ENCODE data around the gene RBM39.
"Not testable (repeated sequence)": the region's sequence is repeated elsewhere in the genome, so short reads cannot be mapped to it uniquely, and the experiment has no call there.

Gene RBM39

DNA sequence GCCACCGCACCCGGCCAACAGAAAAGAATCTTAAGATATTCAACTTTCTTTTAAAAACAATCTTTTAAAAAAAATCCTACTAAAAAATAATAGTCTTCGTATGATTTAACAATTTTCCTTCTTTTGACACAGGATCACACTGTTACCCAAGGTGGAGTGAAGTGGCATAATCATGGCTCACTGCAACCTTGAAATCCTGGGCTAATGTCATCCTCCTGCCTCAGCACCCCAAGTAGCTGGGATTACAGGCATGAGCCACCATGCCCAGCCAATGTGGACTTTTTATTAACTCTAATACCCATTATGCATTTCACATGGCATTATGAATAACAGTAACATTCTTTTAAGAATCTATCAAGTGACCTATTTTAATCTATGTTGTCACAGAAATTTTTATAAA, 20.8 kb downstream of the RBM39 start:
- POLR2A ChIA-PET (ENCODE audit: low non-redundant PET) = no interaction called here
- TF ChIP-seq, protein P1, sequence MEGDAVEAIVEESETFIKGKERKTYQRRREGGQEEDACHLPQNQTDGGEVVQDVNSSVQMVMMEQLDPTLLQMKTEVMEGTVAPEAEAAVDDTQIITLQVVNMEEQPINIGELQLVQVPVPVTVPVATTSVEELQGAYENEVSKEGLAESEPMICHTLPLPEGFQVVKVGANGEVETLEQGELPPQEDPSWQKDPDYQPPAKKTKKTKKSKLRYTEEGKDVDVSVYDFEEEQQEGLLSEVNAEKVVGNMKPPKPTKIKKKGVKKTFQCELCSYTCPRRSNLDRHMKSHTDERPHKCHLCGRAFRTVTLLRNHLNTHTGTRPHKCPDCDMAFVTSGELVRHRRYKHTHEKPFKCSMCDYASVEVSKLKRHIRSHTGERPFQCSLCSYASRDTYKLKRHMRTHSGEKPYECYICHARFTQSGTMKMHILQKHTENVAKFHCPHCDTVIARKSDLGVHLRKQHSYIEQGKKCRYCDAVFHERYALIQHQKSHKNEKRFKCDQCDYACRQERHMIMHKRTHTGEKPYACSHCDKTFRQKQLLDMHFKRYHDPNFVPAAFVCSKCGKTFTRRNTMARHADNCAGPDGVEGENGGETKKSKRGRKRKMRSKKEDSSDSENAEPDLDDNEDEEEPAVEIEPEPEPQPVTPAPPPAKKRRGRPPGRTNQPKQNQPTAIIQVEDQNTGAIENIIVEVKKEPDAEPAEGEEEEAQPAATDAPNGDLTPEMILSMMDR (conservative IDR thresholded peaks at IDR 0.05; ENCODE audit: low read depth) = no peak
- no peak overlapping the region for H3K27ac ChIP-seq
- DNase-seq (ENCODE audit: low spot score) = no peak
- CTCF ChIA-PET = interaction anchor here (1.6 kb wide), 1 partner anchor 18 kb away, joined by 7 read pairs; no protein-coding TSS in a partner anchor

DNA sequence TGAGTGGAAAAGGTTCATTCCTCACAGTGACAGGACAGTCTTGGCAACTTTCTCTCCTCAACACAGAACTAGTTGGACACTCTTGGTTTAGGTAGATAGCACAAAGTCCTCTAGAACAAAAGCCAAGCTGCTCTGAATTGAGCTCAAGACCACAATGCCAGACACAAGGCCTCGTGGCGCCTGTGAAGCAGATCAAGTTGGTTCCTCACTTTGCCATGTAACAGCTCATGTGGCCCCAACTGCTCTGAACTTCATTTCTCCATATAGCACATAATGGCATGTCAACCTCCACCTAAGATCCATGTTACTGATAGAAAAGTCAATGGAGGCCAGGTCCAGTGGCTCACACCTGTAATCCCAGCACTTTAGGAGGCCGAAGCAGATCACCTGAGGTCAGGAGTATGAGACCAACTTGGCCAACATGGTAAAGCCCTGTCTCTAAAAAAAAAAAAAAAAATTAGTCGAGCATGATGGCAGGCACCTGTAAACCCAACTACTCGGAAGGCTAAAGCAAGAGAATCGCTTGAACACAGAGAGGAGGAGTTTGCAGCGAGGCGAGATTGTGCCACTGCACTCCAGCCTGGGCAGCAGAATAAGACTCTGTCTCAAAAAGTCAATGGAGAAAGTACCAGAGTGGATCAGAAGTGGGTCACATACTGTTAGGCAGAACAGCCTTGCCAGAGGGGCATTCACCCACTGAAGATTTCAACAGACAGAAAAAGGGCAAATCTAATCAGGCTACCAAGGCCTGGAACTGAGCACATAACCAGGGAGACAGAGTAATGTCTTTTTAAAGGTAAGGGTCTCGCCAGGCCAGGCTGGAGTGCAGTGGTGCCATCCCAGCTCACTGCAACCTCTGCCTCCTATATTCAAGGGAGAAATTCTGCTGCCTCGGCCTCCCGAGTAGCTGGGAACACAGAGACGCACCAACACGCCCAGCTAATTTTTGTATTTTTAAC, 21.6 kb downstream of the RBM39 start:
- ChIA-PET POLR2A (ENCODE audit: low non-redundant PET) (interaction anchor here (1.0 kb wide), 1 partner anchor 22 kb away, joined by 3 read pairs; the partner anchor contains the start of gene RBM39), CTCF (interaction anchor here (1.6 kb wide), 2 partner anchors 14 to 19 kb away, joined by 6 to 7 read pairs; no protein-coding TSS in a partner anchor)
- TF ChIP-seq, protein P1 (conservative IDR thresholded peaks at IDR 0.05; ENCODE audit: low read depth) = no peak
- no peak for DNase-seq (ENCODE audit: low spot score)
- H3K27ac ChIP-seq = no peak overlapping the region

DNA sequence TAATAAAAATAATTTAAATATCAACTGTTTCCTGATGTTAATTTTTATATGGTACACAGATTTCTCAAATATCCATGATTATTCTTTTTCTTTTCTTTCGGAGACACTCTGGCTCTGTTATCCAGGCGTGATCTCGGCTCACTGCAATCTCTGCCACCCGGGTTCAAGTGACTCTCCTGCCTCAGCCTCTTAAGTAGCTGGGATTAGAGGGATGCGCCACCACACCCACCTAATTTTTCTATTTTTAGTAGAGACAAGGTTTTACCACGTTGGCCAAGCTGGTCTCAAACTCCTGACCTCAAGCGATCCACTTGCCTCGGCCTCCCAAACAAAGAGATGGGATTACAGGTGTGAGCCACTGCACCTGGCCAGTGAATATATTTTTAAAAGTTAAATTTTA, 22.3 kb downstream of the RBM39 start:
- H3K27ac ChIP-seq = peak overlapping the region; percentile 12; the same call in 1 of the 2 replicates
- TF ChIP-seq, protein P1 (conservative IDR thresholded peaks at IDR 0.05; ENCODE audit: low read depth) = no peak
- ChIA-PET POLR2A (ENCODE audit: low non-redundant PET) (interaction anchor here (1.0 kb wide), 1 partner anchor 23 kb away, joined by 3 read pairs; the partner anchor contains the start of gene RBM39), CTCF (interaction anchor here (0.6 to 1.6 kb wide), 3 partner anchors 13 to 24 kb away, joined by 6 to 7 read pairs (median 6); no protein-coding TSS in a partner anchor)
- no peak for DNase-seq (ENCODE audit: low spot score)

DNA sequence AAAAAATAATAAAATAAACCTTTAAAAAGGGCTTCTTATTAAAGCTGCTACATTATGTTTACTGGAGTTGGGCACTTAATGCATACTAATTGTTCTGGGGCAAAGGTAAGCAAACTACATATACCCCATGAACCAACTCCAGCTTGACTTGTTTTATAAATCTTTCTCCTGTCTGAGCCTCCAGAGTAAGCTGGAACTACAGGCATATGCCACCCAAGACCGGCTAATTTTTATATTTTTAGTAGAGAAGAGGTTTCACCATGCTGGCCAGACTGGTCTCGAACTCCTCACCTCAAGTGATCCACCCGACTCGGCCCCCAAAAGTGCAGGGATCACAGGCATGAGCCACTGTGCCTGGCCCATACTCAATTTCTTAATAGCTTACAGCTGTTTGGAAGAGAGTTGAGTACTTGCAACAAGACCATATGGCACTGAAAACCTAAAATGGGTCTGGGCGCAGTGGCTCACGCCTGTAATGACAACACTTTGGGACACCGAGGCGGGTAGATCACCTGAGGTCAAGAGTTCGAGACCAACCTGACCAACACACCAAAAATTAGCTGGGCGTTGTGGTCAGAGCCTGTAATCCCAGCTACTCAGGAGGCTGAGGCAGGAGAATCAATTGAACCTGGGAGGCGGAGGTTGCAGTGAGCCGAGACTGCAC, 23.0 kb downstream of the RBM39 start:
- H3K27ac ChIP-seq = peak overlapping the region; percentile 12
- TF ChIP-seq, protein P1 (conservative IDR thresholded peaks at IDR 0.05; ENCODE audit: low read depth) = no peak
- ChIA-PET POLR2A (ENCODE audit: low non-redundant PET) (interaction anchor here (0.6 to 0.8 kb wide), 2 partner anchors 16 to 131 kb away, joined by 3 to 5 read pairs; no protein-coding TSS in a partner anchor), CTCF (interaction anchor here (0.6 to 1.6 kb wide), 3 partner anchors 13 to 23 kb away, joined by 4 to 6 read pairs (median 6); no protein-coding TSS in a partner anchor)
- DNase-seq (ENCODE audit: low spot score) = no peak

DNA sequence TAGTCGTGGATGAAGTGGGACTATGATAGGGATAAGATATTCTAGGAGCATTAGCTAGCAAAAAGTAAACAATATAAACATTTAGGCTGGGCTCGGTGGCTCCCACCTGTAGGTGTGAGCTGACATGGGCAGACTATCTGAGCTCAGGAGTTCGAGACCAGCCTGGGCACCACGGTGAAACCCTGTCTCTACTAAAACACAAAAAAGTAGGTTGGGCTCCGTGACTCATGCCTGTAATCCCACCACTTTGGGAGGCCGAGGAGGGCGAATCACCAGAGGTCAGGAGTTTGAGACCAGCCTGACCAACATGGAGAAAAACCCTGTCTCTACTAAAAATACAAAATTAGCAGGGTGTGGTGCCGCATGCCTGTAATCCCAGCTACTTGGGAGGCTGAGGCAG, 23.7 kb downstream of the RBM39 start:
- peak overlapping the region; percentile 39 for H3K27ac ChIP-seq
- not testable (repeated sequence) for DNase-seq (ENCODE audit: low spot score)
- POLR2A ChIA-PET (ENCODE audit: low non-redundant PET) = interaction anchor here (0.8 kb wide), 1 partner anchor 17 kb away, joined by 5 read pairs; no protein-coding TSS in a partner anchor
- CTCF ChIA-PET = interaction anchor here (0.6 to 1.6 kb wide), 2 partner anchors 12 to 16 kb away, joined by 4 to 6 read pairs; no protein-coding TSS in a partner anchor

DNA sequence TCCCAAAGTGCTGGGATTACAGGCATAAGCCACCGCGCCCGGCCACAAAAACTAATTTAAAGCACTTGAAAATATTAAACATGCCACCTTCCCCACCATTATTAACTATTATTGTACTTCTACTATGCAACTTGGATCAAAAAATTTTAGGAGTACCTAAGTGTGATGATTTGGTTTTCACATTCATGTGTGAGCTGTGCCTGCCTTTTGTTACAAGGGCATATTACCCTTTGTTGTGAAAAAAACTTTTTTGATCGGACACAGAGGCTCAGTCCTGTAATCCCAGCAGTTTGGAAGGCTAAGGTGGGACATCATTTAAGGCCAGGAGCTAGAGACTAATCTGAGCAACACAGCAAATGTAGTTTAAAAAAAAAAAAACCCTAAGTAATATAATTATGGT, 25.7 kb downstream of the RBM39 start:
- no peak overlapping the region for H3K27ac ChIP-seq
- ChIA-PET CTCF (no interaction called here), POLR2A (ENCODE audit: low non-redundant PET) (no interaction called here)
- DNase-seq (ENCODE audit: low spot score) = no peak
- TF ChIP-seq, protein P1 (conservative IDR thresholded peaks at IDR 0.05; ENCODE audit: low read depth) = no peak

All from RWPE1 (cell line).